COLO668 (cell line): ENCODE measurements around the gene BCL11B.

Experiments used
- DNase-seq: peaks from one replicate; lab custom pipeline; 2025; ENCODE audit not compliant: unreplicated experiment; lab: John Stamatoyannopoulos, UW

The BCL11B gene

DNA sequence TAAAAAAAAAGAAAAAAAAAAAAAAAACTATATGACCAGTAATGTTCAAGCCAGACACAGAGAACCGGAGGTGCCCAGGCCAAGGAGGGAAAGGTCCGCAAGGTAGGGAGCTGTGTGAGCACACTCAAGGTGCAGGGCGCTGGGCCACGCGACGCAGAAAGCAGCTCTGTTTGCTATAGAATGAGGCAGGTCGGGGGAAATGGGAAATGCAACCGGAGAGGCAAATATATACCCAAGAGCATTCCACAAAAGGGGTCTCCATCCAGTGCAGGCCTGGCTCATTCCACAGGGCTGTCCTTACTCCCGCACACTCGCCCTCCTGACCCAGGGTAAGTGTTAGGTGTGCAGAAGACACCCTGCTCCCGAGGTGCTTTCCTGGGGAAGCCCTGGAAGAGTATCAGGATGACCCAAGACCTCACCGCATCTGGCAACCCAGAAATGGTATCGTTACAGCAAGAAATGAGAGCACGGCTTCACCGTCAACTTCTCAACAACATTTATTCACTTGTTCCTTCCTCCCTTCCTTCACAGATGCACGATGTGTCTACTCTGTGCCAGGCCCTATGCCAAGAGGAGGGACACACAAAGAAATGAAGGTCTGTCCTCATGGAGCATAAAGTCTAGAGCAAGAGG, 86.4 kb downstream of the BCL11B start:
- DNase-seq = no peak

DNA sequence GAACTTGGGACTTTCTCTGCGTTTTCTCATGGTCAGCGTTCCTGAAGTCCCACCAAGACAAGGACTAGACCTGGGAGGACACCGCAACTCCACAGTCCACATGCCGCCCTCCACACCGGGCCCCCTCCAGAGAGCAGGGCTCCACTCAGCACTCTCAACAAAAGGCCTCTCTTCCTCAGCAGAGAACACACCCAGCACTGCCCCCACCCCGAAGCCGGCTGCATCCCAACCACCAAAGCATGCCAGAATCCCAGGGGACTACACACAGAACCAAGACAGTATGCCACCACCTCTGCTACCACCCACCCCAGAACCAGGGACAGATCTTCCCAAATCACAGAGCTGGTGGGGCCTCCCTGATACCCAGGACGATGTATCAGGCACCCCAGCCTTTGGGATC, 88.3 kb downstream of the BCL11B start:
- DNase-seq = no peak

DNA sequence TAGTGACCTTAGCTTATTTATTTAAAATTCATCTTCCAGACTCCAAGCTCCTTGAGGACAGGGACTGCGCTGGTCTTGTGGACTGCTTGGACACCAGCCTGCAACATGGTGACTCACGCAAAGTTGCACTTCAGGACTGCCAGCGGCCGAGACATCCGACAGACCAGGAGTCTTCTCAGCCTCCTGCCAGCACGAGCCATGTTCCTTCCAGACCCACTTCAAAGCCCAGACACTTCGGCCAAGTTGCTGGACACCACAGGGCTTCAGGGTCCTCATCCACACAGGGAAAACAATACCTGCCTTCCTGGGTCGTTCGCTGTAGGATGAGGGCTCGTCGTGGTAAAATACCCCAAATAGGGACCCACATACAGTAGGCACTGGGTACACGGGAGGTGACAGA, 88.7 kb downstream of the BCL11B start:
- no peak for DNase-seq

DNA sequence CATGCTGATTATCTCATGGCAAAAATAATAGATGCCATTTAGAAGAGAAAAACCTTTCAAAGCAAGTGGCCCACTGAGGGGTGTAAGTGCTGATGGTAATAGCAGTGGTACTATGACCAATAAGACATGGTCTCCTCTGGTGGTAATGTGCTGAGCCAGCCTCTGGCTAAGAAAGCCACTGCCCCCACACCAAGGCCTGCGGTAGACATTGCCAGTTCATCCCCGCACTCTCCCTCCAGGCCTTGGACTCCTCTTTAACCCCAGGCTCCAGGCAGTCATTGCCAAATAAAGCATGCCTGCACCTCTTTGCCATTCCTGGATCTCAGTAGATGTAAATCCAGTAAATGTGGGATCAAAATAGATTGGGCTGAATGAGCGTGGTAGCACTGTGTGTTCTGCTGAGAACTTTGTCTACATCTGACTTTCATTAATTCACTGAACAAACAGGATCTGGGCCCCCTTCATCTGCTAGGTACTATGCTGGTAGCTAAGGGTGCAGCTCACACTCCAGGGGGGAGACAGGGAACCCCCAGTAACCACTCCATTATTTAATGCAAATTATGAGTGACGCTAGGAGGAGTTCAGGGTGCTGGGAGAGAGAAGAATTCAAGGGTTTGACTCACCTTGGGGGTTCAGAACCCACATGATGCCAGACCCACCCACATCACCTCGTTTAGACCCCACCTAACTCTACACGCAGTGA, 89.3 kb downstream of the BCL11B start:
- no peak for DNase-seq

DNA sequence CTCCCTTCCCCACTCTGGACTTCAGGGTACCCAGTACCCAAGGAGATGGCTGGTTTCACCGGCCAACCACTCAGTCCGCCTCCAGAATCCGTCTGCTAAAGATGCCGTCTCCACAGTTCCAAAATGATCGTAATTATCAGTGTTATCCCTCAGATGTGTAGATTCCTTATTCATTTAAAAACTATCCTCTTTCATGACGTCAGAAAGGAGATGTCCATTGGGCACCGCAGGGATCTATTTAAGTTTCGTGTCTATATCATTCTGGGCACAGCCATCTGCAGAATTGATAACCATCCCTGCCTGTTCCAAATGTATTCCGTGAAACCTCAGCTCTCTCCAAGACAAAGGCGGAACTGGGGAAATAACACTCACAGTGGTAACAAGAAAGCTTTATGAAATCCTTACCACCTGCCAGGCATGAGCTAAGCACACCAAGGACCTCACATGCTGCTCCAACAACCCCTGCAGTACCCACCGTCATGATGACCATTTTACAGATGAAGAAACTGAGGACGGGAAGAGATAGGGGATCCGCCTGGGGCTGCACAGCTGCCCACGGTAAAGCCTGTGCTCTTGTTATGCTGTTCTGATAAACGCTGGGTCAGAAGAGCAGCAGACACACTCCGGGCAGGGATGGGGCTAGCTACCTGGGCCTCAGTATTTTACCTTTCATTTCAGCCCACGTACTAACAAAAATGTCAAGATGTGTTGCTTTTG, 90.0 kb downstream of the BCL11B start:
- DNase-seq = no peak

DNA sequence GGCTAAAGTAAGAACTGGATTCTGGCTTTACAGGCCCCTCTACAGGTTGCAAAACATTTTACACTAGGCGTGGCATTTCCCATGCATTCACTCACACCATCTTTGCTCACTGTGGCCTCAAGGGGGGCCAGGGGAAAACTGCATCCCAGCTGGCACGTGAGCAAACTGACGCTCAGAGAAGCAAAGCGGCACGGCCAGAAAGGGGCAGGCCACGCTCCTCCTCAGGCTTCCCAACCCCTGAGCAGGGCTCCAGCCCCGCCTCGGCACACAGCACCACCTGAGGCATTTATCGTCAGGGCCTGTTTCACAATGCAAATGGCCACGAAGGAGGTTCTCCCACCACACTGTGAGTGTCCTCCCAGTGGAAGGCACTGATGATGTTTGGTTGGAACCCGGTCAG, 90.8 kb downstream of the BCL11B start:
- no peak for DNase-seq

DNA sequence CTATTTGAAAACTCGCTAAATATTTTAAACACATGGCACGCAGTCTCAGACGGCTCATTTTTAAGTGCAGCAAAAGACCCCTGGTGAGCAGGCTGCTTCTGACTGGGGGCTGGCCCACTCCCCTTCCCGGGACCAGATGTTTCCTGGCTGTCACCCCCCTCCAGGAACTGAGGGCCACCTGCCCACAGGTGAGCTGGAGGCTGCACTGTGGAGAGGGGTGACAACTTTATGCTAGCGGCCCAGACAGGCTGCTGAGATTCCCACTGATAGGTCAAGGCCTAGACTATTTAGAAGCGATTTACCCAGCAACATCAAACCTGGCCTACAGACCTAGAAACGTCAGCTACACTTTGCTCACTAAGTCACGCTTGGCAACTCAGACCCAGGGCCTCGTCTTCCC, 92.1 kb downstream of the BCL11B start:
- no peak for DNase-seq

DNA sequence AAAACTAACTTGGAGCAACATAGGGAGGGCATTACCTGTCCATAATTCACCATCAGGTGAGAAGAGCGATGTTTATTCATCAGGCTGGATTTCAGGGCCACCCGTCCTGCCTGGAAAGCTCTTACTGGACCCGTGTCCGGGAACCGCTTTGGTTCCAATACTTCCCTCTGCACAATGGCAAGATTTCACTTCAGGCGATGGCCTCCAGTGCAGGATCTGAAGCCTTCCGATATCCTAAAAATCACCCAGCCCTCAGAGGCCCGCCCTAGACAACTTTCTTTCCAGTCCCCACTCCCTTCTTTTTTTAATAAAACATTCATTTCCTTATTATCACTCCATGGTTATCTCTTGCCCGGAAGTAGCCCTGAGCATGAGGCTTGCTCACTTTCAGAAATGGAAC, 92.5 kb downstream of the BCL11B start:
- no peak for DNase-seq

DNA sequence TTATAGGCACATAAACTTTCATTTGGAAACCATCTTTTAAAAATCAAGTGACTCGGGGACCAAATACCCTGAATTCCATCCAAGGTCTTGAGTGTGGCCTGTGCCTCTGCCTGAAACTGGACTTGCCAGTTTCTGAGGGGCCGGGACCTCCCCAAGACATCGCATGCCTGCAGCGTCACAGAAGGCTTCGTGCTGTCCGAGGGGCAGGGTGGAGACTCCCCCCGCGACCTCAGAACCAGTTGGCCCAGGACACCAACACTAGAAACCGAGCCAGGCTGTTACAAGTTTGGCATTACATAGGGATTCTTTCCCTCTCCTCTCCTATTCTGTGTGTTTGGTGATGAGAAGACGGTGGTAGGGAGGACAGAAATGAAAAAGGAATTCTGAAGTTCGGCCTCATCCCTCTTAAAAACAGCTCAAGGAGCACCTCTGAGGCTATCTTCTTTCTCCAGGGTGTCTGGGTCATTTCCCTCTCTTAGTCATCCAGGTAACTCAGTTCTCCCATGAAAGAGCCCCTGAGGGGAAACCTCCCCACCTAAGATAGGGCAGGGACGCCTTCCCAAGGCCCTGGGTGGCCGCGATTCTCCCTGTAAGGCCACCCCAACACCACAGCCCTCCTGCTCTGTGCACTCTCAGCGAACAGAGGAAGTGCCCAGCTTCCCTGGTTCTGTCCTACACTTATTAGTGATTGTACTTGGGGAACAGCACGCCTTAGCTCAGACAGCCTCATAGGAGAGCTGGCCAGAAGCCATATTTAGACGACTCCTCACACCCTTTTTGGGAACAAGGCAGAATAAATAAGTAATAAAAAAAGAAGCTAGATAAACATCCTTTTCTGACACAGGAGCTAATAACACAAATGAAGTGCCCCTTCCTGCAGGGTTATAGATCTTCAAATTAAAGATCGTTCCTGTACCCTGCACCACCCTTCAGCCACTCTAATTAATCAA, 93.8 kb downstream of the BCL11B start:
- DNase-seq = no peak

DNA sequence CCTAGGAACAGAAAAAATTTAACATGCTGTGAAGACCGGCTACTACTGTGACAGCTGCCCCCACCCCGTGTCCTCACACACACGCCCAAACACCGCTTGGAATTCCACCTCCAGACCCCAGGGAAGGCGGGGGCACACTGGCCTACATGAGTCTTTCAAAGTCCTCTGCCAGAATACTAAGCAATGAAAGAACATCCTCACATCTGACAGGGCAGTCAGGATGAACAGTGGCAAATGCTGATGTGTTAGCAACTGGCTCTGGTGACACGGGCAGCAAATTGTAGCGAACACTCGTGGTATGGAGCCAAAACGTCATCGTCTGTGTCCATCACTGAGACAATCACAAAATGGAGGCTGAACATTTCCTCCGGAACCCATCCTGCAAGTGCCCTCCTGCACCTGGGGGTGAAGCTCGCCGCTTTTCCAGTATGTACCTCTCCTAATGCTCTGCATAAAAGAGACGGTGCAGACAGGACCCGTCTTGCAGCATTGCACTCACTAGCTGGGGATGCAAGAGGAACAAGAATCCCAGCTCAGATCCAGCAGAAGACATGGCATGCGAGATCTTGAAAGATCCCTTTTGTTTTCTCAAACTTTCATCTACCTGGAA, 94.8 kb downstream of the BCL11B start:
- DNase-seq = no peak

DNA sequence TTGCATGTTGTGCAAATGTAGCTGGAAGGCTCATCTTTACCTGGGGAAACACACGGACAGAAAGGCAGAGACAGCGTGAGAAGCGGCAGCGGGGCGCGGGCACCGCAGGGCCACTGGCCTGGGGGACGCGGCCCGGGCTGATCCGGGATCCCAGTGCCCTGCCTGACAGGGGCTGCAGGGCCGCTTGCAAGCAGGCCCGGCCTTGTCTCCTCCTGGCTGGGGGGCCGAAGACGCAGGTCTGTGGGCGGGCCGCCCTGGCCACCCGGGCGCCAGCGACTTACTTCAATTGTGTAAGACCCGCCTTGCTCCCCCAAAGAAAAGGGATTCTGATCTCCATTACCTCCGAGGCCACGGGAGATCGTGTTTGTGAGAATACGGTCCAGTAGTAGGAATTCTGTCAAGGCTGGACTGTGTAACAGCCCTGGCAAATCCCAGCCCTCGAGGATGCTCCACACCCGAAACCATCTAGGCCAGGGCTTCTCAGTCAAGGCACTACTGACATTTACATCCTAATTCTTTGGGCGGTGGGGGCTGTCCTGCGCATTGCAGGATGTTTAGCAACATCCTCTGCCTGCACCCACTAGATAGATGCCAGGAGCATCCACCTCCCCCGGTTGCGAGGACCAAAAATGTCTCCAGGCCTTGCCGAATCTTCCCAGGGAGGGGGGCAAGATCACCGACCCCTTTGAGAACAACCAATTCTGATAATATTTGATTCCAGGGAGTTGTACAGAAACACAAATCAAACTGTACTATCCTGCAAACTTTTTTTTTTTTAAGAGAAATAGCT, 95.6 kb downstream of the BCL11B start:
- no peak for DNase-seq

DNA sequence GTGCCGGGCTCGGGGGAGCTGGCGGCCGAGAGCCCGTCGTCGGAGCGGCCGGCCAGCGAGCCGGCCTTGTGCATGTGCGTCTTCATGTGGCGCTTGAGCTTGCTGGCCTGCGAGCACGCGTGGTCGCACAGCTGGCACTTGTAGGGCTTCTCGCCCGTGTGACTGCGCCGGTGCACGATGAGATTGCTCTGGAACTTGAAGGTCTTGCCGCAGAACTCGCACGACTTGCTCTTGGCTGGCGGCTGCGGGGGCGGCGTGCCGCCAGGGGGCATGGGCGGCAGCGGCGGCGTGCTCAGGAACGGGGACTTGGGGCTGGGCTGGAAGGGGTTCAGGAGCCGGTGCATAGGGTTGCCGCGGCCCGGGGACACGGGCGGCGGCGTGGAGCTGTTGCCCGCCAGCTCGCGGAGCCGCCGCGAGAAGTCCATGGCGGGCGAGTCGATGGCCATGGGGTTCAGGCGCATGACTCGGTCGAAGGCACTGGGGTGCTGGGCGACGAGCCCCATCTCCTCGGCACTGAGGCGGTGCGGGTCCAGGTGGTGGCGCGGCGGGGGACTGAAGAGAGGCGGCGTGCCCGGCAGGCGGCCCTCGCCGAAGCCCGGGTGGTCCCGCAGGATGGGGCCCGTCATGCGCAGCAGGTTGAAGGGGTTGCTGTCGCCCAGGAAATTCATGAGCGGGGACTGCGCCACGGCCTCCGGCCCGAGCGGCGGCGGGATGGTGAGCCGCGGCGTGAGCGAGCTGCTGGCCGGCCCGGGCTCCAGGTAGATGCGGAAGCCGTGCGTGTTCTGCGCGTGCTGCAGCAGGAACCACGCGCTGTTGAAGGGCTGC, 96.5 kb downstream of the BCL11B start:
- DNase-seq = no peak

DNA sequence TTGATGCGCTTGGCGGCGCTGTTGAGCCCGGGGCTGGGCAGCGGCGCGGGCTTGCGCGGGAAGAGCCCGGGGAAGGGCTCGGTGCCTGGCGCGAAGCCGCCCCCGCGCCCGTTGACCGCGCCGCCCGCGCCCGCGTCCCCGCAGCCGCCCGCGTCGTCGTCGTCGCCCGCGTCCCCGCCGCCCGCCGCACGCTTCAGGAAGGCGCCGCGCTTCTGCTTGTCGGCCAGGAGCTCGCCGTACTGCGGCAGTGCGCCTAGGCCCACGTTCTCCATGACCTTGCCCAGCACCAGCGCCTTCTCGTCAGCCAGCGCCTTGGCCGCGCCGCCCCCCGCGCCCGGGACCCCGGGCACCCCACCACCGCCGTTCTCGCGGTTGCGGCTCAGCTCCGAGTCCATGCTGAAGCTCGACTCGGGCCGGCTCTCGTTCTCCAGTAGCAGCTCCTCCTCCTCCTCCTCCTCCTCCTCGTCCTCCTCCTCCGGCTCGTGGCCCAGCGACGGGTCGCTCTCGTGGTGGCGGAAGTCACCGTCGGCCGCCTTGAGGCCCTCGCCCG, 97.2 kb downstream of the BCL11B start:
- no peak for DNase-seq

DNA sequence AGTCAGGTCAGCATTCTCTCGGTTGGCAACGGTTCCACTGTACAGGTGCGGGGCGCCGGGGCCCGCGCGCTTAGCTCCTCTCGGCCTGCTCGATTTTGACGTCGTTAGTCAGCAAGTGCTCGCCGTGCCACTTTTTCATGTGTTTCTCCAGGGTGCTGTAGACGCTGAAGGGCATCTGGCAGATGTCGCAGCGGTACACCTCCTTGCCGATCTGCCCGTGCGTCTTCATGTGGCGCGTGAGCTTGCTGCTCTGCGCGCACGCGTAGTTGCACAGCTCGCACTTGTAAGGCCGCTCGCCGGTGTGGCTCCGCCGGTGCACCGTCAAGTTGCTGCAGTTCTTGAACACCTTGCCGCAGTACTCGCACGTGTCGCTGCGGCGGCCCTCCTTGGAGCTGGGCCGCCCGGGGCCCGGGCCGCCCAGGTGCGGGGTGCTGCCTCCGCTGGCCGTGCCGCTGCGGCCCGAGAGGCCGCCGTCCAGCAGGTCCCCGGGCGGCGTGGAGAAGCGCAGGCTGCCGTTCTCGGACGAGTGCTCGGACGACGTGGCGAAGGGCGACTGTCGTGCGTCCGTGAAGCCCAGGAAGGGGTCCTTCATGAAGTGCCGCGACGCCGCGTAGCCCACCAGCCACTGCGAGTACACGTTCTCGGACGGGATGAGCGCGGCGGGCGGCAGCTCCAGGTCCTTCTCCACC, 97.8 kb downstream of the BCL11B start:
- no peak for DNase-seq

DNA sequence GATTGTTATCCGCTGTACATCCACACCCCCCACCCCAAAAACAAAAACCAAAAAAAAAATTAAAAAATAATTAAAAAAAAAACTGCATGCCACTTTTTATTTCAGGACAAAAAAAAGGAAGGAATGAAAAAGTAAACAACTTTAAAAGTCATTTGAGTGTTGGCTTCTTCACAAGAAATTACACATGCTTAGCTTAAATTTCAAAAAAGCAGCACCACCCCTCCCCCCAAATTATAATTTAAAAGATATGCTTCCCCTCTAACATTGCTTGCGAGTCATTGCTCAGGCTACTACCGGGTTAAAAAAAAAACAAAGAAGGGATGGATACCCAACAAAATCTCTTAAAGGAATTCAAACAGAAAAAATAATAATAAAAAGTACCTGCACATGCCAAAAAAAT, 98.5 kb downstream of the BCL11B start:
- DNase-seq = no peak

DNA sequence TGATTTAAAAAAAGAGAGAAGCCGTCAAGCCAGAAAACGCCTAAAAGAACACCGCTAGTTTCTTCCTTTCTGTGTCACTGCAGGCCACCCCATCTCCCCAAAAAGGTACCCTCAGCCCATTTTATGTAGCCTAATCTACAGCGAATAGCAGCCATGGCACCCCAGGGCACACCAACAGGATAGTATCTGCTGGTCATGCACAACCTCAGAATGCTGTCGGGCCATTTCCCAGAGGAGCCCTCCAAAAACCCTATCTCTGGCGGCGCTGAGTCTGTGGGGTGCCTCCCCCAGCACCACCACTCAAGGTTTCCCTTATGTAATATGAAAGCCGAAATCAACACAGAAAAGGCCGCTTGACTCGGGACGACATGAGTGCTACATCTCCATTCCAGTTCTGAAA, 98.9 kb downstream of the BCL11B start:
- DNase-seq = no peak

DNA sequence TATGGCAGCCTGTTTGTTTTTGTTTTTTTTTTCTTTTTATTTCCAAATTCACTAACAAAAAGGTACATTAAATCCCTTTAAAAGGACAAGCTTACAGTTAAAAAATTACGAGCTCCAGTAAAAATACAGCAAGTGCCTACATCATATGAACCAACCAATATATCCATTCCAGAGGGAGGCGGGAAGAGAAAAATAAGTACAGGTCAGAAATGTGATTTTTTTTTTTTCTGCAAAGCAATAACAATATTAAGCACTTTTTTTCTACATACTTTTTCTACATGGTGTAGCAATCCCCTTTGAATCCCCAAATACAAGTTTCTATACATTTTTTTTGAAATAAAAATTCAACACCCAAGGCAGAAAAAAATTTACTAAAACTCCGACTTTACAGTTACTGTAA, 100.6 kb downstream of the BCL11B start:
- DNase-seq = no peak

DNA sequence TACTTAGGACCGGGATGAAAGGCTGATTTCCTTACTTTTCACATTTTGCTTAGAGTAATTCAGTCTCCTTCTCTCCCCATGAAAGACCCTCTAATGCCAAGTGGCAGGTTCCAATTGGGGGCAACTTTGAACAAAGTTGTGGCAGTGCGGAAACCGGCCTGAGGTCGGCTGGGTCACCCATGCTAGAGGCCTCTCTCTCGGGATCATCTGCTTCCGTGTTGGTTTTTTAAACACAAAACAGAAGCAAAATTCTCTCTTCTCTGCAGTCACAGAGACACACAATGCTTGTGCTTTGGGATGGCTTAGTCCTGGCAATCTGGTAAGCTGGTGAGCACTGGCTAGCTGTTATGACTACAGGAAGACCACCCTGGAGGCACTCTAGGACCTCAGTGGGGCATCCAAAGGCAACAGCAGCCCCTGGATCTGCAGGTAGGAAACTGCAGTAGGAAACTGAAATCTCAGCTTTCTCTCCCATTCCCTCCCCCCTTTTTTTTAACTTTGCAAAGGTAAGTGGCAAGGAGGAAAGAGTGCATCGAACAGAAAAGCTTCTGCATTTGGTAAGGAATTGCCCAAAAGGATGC, 102.1 kb downstream of the BCL11B start:
- no peak for DNase-seq
